DOHH2 (cell line): ENCODE data around the gene RAI1.

Source experiments
- H3F3A ChIP-seq: fragments of 200-600 bp; sonication (generic), shearing (Covaris generic); 2 replicates; pipeline ENCODE4 v1.6.0; 2016; ENCODE audit warnings: antibody characterized with exemption, mild to moderate bottlenecking; ENCODE audit not compliant: control insufficient read depth, insufficient read depth
- H3K27ac ChIP-seq: fragments of 200-600 bp; sonication (generic); 2 replicates; pipeline ENCODE4 v1.5.1; 2014; ENCODE audit warnings: low read depth, mild to moderate bottlenecking, low read length, moderate library complexity
- H3K27me3 ChIP-seq: fragments of 200-600 bp; sonication (generic); 2 replicates; pipeline ENCODE4 v1.6.1; 2014; ENCODE audit warnings: mild to moderate bottlenecking, low read length, mixed read lengths; ENCODE audit not compliant: control insufficient read depth
- H3K36me3 ChIP-seq: fragments of 200-600 bp; sonication (generic); 2 replicates; pipeline ENCODE4 v1.6.1; 2014; ENCODE audit warnings: mild to moderate bottlenecking, low read length, moderate library complexity, mixed read lengths; ENCODE audit not compliant: control insufficient read depth
- H3K4me1 ChIP-seq: fragments of 200-600 bp; sonication (generic); 2 replicates; pipeline ENCODE4 v1.6.1; 2014; ENCODE audit warnings: mild to moderate bottlenecking, low read length, mixed read lengths; ENCODE audit not compliant: control insufficient read depth
- H3K4me2 ChIP-seq: fragments of 200-600 bp; sonication (generic); 2 replicates; pipeline ENCODE4 v1.6.0; 2014; ENCODE audit warnings: mild to moderate bottlenecking, low read length, moderate library complexity
- H3K4me3 ChIP-seq: fragments of 200-600 bp; sonication (generic); 2 replicates; pipeline ENCODE4 v1.5.1; 2014; ENCODE audit warnings: mild to moderate bottlenecking, low read length, mixed read lengths
- H3K79me2 ChIP-seq: fragments of 200-600 bp; sonication (generic); 2 replicates; pipeline ENCODE4 v1.6.1; 2014; ENCODE audit warnings: mild to moderate bottlenecking, low read length, mixed read lengths; ENCODE audit not compliant: control insufficient read depth
- H3K9me2 ChIP-seq: fragments of 200-600 bp; sonication (generic); replicated peaks from 2 replicates; pipeline ENCODE4 v1.6.1; 2014; ENCODE audit warnings: mild to moderate bottlenecking, low read length, mixed read lengths; ENCODE audit not compliant: control insufficient read depth
- H3K9me3 ChIP-seq: fragments of 200-600 bp; sonication (generic); 2 replicates; pipeline ENCODE4 v1.6.1; 2014; ENCODE audit warnings: antibody characterized with exemption, low read length, mixed read lengths; ENCODE audit not compliant: control insufficient read depth, insufficient read depth
- H4K20me1 ChIP-seq: fragments of 200-600 bp; sonication (generic); 2 replicates; pipeline ENCODE4 v1.6.0; 2014; ENCODE audit warnings: low read depth, mild to moderate bottlenecking, antibody characterized with exemption, low read length, moderate library complexity; ENCODE audit not compliant: control insufficient read depth, insufficient read depth
- EZH2phosphoT487 ChIP-seq: fragments of 200-600 bp; sonication (generic); IDR thresholded peaks from 2 replicates; pipeline ENCODE4 v1.6.1; 2017; ENCODE audit warnings: borderline replicate concordance, mild to moderate bottlenecking, antibody characterized with exemption, low read length, moderate library complexity, mixed read lengths
- TF ChIP-seq, protein P1 (sequence below): fragments of 200-600 bp; sonication (generic); IDR thresholded peaks from one replicate; pipeline ENCODE4 v1.5.1; 2014; ENCODE audit warnings: antibody characterized with exemption, mild to moderate bottlenecking, low read depth, low read length; ENCODE audit not compliant: poor library complexity, severe bottlenecking

The RAI1 gene

DNA sequence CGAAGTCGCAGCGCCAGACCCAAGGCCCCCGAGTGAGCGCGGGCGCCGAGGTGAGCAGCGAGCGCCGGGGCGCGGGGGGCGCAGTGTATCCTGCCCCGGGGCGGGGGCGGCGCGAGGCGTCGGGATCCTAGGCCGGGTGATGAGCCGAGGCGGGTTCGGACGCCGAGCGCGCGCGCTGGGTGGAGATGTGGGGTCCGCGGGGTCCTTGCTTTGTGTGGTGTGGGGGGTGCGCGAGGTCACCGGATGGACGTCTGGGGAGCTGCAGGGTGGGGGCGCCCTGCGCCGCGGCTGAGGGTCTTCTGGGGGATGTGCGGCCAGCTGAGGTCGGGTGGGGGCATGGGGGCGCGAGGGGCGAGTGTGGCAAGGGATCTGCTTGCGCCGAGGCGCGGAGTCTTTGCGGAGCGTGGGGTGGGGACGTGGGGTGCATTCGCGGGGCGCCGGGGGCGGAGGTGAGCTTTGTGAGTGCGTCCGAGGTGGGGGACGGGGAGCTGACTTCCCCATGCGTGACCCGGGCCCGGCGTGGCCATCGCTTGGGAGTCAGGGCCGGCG is 560 bp downstream of the RAI1 start:
- H3K4me3 ChIP-seq = peak overlapping the region; percentile 75
- H3K27ac ChIP-seq = peak overlapping the region; percentile 66
- peaks cover 53% of the 10 kb centered on the region for H3K4me1 ChIP-seq
- H3K27me3 ChIP-seq = no peaks in the 10 kb centered on the region
- no peaks in the 10 kb centered on the region for H3K9me2 ChIP-seq
- H4K20me1 ChIP-seq = peaks cover 18% of the 10 kb centered on the region
- peak overlapping the region; percentile 94 for H3K4me2 ChIP-seq
- no peaks in the 10 kb centered on the region for H3K9me3 ChIP-seq
- H3K36me3 ChIP-seq = peaks cover 29% of the 10 kb centered on the region
- H3F3A ChIP-seq = no peaks in the 10 kb centered on the region; the same call in 1 of the 2 replicates
- peaks cover 53% of the 10 kb centered on the region for H3K79me2 ChIP-seq
- TF ChIP-seq, protein P1, sequence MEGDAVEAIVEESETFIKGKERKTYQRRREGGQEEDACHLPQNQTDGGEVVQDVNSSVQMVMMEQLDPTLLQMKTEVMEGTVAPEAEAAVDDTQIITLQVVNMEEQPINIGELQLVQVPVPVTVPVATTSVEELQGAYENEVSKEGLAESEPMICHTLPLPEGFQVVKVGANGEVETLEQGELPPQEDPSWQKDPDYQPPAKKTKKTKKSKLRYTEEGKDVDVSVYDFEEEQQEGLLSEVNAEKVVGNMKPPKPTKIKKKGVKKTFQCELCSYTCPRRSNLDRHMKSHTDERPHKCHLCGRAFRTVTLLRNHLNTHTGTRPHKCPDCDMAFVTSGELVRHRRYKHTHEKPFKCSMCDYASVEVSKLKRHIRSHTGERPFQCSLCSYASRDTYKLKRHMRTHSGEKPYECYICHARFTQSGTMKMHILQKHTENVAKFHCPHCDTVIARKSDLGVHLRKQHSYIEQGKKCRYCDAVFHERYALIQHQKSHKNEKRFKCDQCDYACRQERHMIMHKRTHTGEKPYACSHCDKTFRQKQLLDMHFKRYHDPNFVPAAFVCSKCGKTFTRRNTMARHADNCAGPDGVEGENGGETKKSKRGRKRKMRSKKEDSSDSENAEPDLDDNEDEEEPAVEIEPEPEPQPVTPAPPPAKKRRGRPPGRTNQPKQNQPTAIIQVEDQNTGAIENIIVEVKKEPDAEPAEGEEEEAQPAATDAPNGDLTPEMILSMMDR = peak; percentile 53
- TF ChIP-seq EZH2phosphoT487 = no peak

DNA sequence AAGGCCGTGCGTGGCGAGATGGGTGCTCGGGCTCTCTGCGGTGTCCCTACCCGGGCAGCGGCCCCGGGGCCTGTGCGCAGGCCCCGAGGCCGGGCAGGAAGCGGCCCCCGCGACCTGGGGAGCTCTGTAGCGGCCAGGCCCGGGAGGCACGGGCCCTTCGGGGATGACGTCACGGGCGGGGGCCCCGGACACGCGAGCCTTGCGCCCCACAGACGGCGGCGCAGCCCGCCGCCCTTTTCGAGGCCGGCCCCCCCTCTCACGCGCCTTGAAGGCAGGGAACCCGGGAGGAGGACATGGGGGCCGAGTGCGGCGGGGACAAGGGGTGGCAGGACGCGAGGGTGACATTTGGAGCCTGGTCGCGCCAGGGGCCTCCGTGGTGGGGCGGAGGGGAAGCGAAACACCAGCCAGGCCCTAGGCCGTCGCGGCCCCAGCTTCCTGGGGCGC is 1.1 kb downstream of the RAI1 start:
- Histone ChIP-seq H3K4me2 (peak overlapping the region; percentile 94), H3K4me1 (peaks cover 53% of the 10 kb centered on the region), H3K36me3 (peaks cover 29% of the 10 kb centered on the region), H3K4me3 (peak overlapping the region; percentile 75), H3K79me2 (peaks cover 58% of the 10 kb centered on the region), H4K20me1 (peaks cover 18% of the 10 kb centered on the region), H3F3A (no peaks in the 10 kb centered on the region; the same call in 1 of the 2 replicates), H3K9me2 (no peaks in the 10 kb centered on the region), H3K27me3 (no peaks in the 10 kb centered on the region), H3K27ac (peak overlapping the region; percentile 66), H3K9me3 (no peaks in the 10 kb centered on the region)
- TF ChIP-seq, protein P1 = no peak
- TF ChIP-seq EZH2phosphoT487 = no peak

DNA sequence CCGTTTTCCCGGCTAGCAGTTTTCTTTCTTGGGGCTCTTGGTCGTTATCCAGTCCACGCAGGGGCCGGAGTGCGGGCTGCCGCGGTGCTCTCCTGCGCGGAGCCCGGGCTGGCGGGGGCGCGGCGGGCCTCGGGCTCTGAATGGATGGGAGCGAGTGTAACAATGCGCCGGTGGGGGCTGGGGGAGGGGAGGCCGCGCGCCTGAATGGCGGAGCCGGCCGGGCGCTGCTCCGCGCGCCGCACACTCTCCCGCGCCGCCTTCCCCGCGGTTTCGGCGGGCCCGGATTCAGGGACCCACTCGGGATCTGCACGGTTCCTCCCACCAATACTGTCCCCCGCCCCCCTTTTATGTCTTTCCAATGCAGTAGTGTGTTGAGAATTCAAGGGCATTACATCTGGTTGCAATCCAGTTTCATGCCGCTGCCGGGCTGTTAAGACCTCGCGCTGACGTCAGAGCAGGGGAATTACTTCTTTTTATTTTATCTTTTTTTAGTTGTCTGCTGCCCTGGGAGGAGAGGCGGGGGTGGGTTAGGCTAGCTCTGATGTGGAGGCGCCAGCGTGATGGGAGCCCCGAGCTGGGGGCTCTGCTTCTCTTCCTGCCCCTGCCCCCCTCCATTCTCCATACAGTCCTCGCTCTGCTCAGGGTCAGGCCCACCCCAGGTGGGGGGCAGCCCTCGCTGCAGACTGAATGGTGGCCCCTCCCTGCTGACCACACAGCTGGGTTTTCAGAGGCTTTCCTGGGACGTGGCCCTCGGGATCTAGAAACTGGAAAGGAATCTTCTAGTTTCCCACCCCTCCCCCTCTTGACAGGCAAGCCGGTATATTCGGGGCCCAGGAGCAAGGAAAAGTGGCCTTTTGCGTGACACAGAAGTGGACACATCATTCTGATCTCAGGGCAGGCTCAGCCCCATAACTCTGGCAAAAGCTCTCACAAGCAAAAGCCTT is 1.8 kb downstream of the RAI1 start:
- Histone ChIP-seq H3K4me2 (peak overlapping the region; percentile 94), H3K9me2 (no peaks in the 10 kb centered on the region), H4K20me1 (peaks cover 18% of the 10 kb centered on the region), H3F3A (no peaks in the 10 kb centered on the region; the same call in 1 of the 2 replicates), H3K27me3 (no peaks in the 10 kb centered on the region), H3K4me3 (peak overlapping the region; percentile 75), H3K27ac (peak overlapping the region; percentile 66), H3K79me2 (peaks cover 65% of the 10 kb centered on the region), H3K9me3 (no peaks in the 10 kb centered on the region), H3K36me3 (peaks cover 29% of the 10 kb centered on the region), H3K4me1 (peaks cover 49% of the 10 kb centered on the region)
- TF ChIP-seq, protein P1 = no peak
- TF ChIP-seq EZH2phosphoT487 = no peak
